ENCODE results near the gene NXPE3.

- TF ChIP-seq CTCF (IDR thresholded peaks at IDR 0.05): no peak
- no peak for TF ChIP-seq POLR2A (IDR thresholded peaks at IDR 0.05)
- no peak for TF ChIP-seq POLR2AphosphoS5 (IDR thresholded peaks at IDR 0.05)
These were observed 12.8 kb downstream of the NXPE3 start for GRCh38 chr3:101791778-101792177.
